MM.1S (cell line): ENCODE results near the gene SH3RF3.

Source experiments
- CTCF ChIP-seq: fragments of 300-600 bp; sonication (generic); IDR thresholded peaks from 2 replicates; pipeline ENCODE4 v1.5.1; 2016; ENCODE audit warnings: antibody characterized with exemption, low read length, mixed read lengths
- EZH2phosphoT487 ChIP-seq: fragments of 300-600 bp; sonication (generic); IDR thresholded peaks from 2 replicates; pipeline ENCODE4 v1.6.1; 2018; ENCODE audit warnings: antibody characterized with exemption, low read length

GRCh38 chr2:109386004-109386695 lies 257.1 kb downstream of the SH3RF3 start:
- no peak for TF ChIP-seq CTCF
- no peak for TF ChIP-seq EZH2phosphoT487
